Gastrocnemius medialis (tissue), 4 donors: ENCODE results near the gene GRIK4.

Source experiments
- POLR2A ChIP-seq, 2 donors: fragments of 450-650 bp; IDR thresholded peaks; one replicate each; pipeline ENCODE4 v1.6.1; 2017; ENCODE audit warnings: antibody characterized with exemption in 2 of 2, mild to moderate bottlenecking in 2 of 2, moderate library complexity in 2 of 2
- TF ChIP-seq, protein P1 (sequence below), 5 experiments: fragments of 450-650 bp in 3 of 5; fragments of 200-600 bp in 2 of 5; sonication (generic) in 2 of 5; IDR thresholded peaks in 4 of 5; conservative IDR thresholded peaks in 1 of 5; 1 replicate in 4 of 5; 2 replicates in 1 of 5; pipeline ENCODE4 v1.5.1; 2016 to 2019; ENCODE audit warnings: antibody characterized with exemption in 5 of 5, mild to moderate bottlenecking in 3 of 5, moderate library complexity in 3 of 5

DNA sequence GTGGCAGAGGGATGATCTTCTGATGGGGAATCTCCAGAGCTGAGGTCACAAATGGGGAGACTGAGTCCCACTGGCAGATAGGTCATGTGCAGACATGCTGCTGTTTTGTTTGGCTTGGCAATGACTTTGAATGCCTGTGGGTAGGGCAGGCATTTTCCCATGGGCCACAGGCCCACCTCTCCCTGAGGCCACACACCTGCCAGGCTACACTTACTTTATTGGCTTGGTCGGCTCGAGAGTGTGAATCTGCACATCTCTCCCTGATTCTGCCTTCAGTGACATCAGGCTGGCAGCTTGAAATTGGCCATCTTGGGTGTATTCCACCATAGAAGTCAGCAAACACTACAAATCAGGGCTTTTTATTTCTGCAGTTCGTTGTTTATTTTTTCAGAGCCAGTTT, 91.5 kb downstream of the GRIK4 start:
- TF ChIP-seq, protein P1, sequence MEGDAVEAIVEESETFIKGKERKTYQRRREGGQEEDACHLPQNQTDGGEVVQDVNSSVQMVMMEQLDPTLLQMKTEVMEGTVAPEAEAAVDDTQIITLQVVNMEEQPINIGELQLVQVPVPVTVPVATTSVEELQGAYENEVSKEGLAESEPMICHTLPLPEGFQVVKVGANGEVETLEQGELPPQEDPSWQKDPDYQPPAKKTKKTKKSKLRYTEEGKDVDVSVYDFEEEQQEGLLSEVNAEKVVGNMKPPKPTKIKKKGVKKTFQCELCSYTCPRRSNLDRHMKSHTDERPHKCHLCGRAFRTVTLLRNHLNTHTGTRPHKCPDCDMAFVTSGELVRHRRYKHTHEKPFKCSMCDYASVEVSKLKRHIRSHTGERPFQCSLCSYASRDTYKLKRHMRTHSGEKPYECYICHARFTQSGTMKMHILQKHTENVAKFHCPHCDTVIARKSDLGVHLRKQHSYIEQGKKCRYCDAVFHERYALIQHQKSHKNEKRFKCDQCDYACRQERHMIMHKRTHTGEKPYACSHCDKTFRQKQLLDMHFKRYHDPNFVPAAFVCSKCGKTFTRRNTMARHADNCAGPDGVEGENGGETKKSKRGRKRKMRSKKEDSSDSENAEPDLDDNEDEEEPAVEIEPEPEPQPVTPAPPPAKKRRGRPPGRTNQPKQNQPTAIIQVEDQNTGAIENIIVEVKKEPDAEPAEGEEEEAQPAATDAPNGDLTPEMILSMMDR (IDR thresholded peaks at IDR 0.05 in 4 of 5, conservative IDR thresholded peaks at IDR 0.05 in 1 of 5): no peak
- TF ChIP-seq POLR2A (IDR thresholded peaks at IDR 0.05): no peak
